Eye (tissue), 1 donor: ENCODE data around the gene DDA1.
A peak's percentile ranks its signal among the peaks of the same experiment; 100 is the strongest.
"Not testable (repeated sequence)": the region's sequence is repeated elsewhere in the genome, so short reads cannot be mapped to it uniquely, and the experiment has no call there.

Experiments used
- DNase-seq: peaks from one replicate; pipeline ENCODE4 v3.0.0-alpha.2; 2015

The DDA1 gene

GRCh38 chr19:17309198-17309964 lies at the start of gene DDA1:
DDA1 (plus strand) TSS chr19:17309563; CDS start chr19:17309655, 92 bp downstream.
- DNase-seq = peak; percentile 100

GRCh38 chr19:17259934-17260333 lies 49.4 kb upstream of the DDA1 start:
- no peak for DNase-seq

- peak; percentile 78 for DNase-seq
These were observed 48.5 kb upstream of the DDA1 start for GRCh38 chr19:17260842-17261325.

- DNase-seq = no peak
These were observed 46.8 kb upstream of the DDA1 start for GRCh38 chr19:17262557-17262956.

GRCh38 chr19:17263712-17264640 lies 45.4 kb upstream of the DDA1 start:
- no peak for DNase-seq

- no peak for DNase-seq
These were observed 44.8 kb upstream of the DDA1 start, which contains the start of gene USHBP1 for GRCh38 chr19:17264641-17264979. USHBP1 (minus strand) TSS chr19:17264745; CDS start chr19:17264299, 446 bp downstream.

GRCh38 chr19:17266026-17266425 lies 43.3 kb upstream of the DDA1 start:
- no peak for DNase-seq

GRCh38 chr19:17266589-17266974 lies 42.8 kb upstream of the DDA1 start:
- no peak for DNase-seq

GRCh38 chr19:17266975-17267788 lies 42.2 kb upstream of the DDA1 start, which contains the start of gene BABAM1:
BABAM1 (plus strand) TSS chr19:17267443; CDS start chr19:17268807, 1,364 bp downstream.
- peak; percentile 99 for DNase-seq

- no peak for DNase-seq
These were observed 40.6 kb upstream of the DDA1 start for GRCh38 chr19:17268754-17269153.

GRCh38 chr19:17274892-17275291 lies 34.5 kb upstream of the DDA1 start:
- DNase-seq = not testable (repeated sequence)

GRCh38 chr19:17275441-17276175 lies 33.8 kb upstream of the DDA1 start:
- no peak for DNase-seq

- DNase-seq = no peak
These were observed 29.9 kb upstream of the DDA1 start for GRCh38 chr19:17279436-17279835.

GRCh38 chr19:17281391-17282304 lies 27.7 kb upstream of the DDA1 start, which contains the start of gene ANKLE1:
ANKLE1 (plus strand) TSS chr19:17281901; CDS start chr19:17281921, 20 bp downstream.
- peak; percentile 72 for DNase-seq

- peak; percentile 93 for DNase-seq
These were observed 26.8 kb upstream of the DDA1 start for GRCh38 chr19:17282488-17283125.

- no peak for DNase-seq
These were observed 25.8 kb upstream of the DDA1 start for GRCh38 chr19:17283504-17283996.

GRCh38 chr19:17285415-17286135 lies 23.8 kb upstream of the DDA1 start:
- DNase-seq = no peak

GRCh38 chr19:17286263-17286662 lies 23.1 kb upstream of the DDA1 start:
- DNase-seq = no peak

GRCh38 chr19:17286752-17287151 lies 22.6 kb upstream of the DDA1 start:
- no peak for DNase-seq
